OCI-LY1 (cell line): ENCODE results near the gene FAM222B.

ENCODE experiments used
- EZH2 ChIP-seq: fragments of 200-600 bp; sonication (generic), shearing (Covaris generic); IDR thresholded peaks from 2 replicates; pipeline ENCODE4 v1.8.0; 2017; ENCODE audit warnings: borderline replicate concordance, mixed run types, mild to moderate bottlenecking, antibody characterized with exemption, low read length, moderate library complexity, mixed read lengths
- TF ChIP-seq, protein P1 (sequence below): fragments of 200-600 bp; sonication (generic), shearing (Covaris generic); IDR thresholded peaks from 2 replicates; pipeline ENCODE4 v1.5.1; 2017; ENCODE audit warnings: mild to moderate bottlenecking, antibody characterized with exemption, low read length, moderate library complexity, mixed read lengths

DNA sequence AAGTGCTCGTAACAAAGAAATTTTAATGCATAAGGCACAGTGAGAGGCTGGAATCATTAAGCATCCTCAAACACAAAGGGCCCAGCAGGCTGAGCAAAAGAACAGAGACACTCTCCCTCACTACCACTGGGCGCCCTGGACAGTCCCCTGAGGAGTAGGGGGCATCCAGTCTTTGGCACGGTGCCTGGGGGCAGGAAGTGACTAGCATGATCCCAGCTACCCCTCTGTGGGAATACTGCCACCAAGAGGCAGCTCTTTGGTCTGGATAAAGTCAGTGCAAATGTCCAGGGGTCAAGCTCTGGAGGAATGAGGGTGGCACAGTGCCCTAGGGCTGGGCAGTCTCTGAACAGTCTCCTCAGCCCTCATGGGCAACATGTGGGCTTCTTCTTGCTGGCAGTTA is 128.3 kb downstream of the FAM222B start:
- TF ChIP-seq, protein P1, sequence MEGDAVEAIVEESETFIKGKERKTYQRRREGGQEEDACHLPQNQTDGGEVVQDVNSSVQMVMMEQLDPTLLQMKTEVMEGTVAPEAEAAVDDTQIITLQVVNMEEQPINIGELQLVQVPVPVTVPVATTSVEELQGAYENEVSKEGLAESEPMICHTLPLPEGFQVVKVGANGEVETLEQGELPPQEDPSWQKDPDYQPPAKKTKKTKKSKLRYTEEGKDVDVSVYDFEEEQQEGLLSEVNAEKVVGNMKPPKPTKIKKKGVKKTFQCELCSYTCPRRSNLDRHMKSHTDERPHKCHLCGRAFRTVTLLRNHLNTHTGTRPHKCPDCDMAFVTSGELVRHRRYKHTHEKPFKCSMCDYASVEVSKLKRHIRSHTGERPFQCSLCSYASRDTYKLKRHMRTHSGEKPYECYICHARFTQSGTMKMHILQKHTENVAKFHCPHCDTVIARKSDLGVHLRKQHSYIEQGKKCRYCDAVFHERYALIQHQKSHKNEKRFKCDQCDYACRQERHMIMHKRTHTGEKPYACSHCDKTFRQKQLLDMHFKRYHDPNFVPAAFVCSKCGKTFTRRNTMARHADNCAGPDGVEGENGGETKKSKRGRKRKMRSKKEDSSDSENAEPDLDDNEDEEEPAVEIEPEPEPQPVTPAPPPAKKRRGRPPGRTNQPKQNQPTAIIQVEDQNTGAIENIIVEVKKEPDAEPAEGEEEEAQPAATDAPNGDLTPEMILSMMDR: 0 out of 2 replicates have a peak, but pooled peaks have one; percentile 5
- TF ChIP-seq EZH2: no peak
